SK-N-SH (cell line): Measurements from ENCODE around the gene CLASP1.

Experiments
- EP300 ChIP-seq, 2 experiments: IDR thresholded peaks; 2 replicates each; pipeline versions ENCODE4 v1.4.0 to v1.6.1; 2012; ENCODE audit warnings: borderline replicate concordance in 1 of 2, low read depth in 1 of 2, low read length in 1 of 2
- EZH2phosphoT487 ChIP-seq: fragments of 200-600 bp; sonication (generic); IDR thresholded peaks from 2 replicates; pipeline ENCODE4 v1.6.1; 2017; ENCODE audit warnings: low read depth, mixed run types, mild to moderate bottlenecking, antibody characterized with exemption, moderate library complexity, borderline replicate concordance
- RFX5 ChIP-seq: IDR thresholded peaks from 2 replicates; pipeline ENCODE4 v1.6.1; 2012; ENCODE audit warnings: mild to moderate bottlenecking, improper control_type of control experiment, low read length
- SMC3 ChIP-seq: IDR thresholded peaks from 2 replicates; pipeline ENCODE4 v1.6.1; 2012; ENCODE audit warnings: low read depth, low read length, improper control_type of control experiment
- TAF1 ChIP-seq: IDR thresholded peaks from 2 replicates; pipeline ENCODE4 v1.6.1; 2012; ENCODE audit warnings: low read depth, mild to moderate bottlenecking, low read length, moderate library complexity, borderline replicate concordance
- TEAD4 ChIP-seq: IDR thresholded peaks from 2 replicates; pipeline ENCODE4 v1.4.0; 2012; ENCODE audit warnings: mild to moderate bottlenecking, borderline replicate concordance; ENCODE audit not compliant: insufficient read depth
- YY1 ChIP-seq: IDR thresholded peaks from 2 replicates; pipeline ENCODE4 v1.4.0; 2012; ENCODE audit warnings: low read depth, mild to moderate bottlenecking
- TF ChIP-seq, protein P1 (sequence below): fragments of 200-600 bp; sonication (generic); IDR thresholded peaks from 2 replicates; pipeline ENCODE4 v1.6.1; 2017; ENCODE audit warnings: antibody characterized with exemption, mild to moderate bottlenecking, moderate library complexity
- TF ChIP-seq, protein P2 (sequence below): IDR thresholded peaks from 2 replicates; pipeline ENCODE4 v1.4.0; 2012; ENCODE audit warnings: low read depth
- TF ChIP-seq, protein P3 (sequence below): IDR thresholded peaks from 2 replicates; pipeline ENCODE4 v1.6.1; 2012; ENCODE audit warnings: mild to moderate bottlenecking, low read depth, low read length, moderate library complexity

DNA sequence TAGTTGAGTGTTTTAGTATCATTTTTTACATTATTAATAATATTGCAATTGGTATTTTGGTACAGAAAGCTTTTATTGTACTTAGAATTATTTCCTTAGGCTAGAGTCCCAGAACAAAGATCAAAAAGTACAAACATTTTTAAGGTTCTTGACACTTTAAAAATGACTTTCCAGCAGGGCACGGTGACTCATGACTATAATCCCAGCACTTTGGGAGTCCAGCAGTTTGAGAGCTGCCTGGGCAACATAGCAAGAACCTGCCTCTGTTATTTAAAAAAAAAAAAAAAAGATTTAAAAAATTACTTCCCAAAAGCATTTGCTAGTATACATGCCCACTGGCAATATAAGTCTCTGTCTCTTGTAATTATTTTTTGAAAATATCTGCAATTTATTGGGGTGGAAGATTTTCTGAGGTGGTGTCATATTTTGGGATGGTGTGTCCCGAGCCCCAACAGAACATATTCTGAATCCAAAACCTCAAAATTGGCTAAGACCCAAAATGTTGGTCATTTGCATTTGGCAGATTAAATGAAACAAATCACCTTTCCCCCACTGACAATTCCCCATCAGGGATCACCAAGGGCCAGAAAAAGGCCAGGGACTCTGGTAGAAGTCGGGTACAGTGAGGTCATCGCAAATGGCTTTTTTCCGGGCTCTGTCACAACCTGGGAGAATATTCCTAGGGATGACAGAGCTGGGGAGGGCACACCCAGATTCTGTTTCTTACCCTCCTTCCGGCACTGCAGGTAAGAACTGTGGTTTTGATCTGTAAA, 45.3 kb upstream of the CLASP1 start:
- no peak for TF ChIP-seq EZH2phosphoT487
- TF ChIP-seq TEAD4 = no peak
- TF ChIP-seq, protein P1, sequence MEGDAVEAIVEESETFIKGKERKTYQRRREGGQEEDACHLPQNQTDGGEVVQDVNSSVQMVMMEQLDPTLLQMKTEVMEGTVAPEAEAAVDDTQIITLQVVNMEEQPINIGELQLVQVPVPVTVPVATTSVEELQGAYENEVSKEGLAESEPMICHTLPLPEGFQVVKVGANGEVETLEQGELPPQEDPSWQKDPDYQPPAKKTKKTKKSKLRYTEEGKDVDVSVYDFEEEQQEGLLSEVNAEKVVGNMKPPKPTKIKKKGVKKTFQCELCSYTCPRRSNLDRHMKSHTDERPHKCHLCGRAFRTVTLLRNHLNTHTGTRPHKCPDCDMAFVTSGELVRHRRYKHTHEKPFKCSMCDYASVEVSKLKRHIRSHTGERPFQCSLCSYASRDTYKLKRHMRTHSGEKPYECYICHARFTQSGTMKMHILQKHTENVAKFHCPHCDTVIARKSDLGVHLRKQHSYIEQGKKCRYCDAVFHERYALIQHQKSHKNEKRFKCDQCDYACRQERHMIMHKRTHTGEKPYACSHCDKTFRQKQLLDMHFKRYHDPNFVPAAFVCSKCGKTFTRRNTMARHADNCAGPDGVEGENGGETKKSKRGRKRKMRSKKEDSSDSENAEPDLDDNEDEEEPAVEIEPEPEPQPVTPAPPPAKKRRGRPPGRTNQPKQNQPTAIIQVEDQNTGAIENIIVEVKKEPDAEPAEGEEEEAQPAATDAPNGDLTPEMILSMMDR = no peak
- TF ChIP-seq RFX5 = no peak
- no peak for TF ChIP-seq EP300 (IDR thresholded peaks at IDR 0.05; ENCODE audit: borderline replicate concordance in 1 of 2, low read depth in 1 of 2, low read length in 1 of 2)
- TF ChIP-seq, protein P2, sequence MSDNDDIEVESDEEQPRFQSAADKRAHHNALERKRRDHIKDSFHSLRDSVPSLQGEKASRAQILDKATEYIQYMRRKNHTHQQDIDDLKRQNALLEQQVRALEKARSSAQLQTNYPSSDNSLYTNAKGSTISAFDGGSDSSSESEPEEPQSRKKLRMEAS = no peak
- TF ChIP-seq, protein P3, sequence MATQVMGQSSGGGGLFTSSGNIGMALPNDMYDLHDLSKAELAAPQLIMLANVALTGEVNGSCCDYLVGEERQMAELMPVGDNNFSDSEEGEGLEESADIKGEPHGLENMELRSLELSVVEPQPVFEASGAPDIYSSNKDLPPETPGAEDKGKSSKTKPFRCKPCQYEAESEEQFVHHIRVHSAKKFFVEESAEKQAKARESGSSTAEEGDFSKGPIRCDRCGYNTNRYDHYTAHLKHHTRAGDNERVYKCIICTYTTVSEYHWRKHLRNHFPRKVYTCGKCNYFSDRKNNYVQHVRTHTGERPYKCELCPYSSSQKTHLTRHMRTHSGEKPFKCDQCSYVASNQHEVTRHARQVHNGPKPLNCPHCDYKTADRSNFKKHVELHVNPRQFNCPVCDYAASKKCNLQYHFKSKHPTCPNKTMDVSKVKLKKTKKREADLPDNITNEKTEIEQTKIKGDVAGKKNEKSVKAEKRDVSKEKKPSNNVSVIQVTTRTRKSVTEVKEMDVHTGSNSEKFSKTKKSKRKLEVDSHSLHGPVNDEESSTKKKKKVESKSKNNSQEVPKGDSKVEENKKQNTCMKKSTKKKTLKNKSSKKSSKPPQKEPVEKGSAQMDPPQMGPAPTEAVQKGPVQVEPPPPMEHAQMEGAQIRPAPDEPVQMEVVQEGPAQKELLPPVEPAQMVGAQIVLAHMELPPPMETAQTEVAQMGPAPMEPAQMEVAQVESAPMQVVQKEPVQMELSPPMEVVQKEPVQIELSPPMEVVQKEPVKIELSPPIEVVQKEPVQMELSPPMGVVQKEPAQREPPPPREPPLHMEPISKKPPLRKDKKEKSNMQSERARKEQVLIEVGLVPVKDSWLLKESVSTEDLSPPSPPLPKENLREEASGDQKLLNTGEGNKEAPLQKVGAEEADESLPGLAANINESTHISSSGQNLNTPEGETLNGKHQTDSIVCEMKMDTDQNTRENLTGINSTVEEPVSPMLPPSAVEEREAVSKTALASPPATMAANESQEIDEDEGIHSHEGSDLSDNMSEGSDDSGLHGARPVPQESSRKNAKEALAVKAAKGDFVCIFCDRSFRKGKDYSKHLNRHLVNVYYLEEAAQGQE = no peak
- TF ChIP-seq YY1 = no peak
- TF ChIP-seq SMC3 = no peak
- no peak for TF ChIP-seq TAF1
